HG03095 (cell line): ENCODE results near the gene PITPNM1.
"Not testable (repeated sequence)": the region's sequence is repeated elsewhere in the genome, so short reads cannot be mapped to it uniquely, and the experiment has no call there.

Source experiments
- ATAC-seq: cut with Tn5 transposase; IDR thresholded peaks from one replicate; pipeline ENCODE4 v1.9.1; 2021; ENCODE audit warnings: moderate library complexity; ENCODE audit not compliant: unreplicated experiment

PITPNM1 gene

DNA sequence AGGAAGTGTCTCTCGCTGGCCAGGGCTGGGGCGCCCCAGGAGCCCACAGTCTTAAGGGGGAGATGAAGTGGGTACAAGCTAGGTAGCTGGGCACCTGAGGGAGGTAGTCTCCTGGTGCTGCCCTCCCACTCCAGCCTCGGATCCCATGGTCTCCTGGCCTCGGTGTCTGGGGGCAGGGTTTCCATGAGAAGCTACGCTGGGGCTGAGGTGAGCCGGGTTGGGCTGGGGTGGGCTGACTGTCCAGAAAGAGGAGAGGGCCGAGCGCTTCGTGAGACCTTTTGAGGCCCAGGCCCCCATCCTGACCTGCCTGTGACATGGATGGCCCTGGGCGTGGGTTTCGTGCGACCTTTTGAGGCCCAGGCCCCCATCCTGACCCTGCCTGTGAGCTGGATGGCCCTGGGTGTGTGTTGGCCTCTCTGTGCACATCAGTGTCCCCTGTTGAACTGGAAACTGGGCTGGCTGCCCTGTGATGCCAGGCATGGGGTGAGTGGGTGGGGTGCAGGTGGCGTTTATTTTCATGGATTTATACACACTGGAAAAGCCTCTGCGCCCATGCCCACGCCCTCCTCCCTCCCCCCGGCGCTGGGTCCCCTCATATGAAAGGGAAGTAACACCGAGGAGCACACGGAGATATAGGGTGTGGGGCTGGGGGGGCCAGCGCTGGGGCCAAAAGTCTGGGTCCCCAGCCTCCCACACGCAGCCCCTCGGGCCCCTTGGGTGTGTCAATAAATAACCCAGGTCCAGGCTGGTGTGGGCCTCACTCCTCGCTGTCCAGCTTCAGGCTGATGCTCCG, 13.7 kb downstream of the PITPNM1 start:
- ATAC-seq, result no peak

- ATAC-seq, result no peak
Observed at GRCh38 chr11:67490727-67491065, 14.5 kb downstream of the PITPNM1 start.

GRCh38 chr11:67489885-67490726, 15.1 kb downstream of the PITPNM1 start:
- no peak for ATAC-seq

GRCh38 chr11:67489203-67489884, 15.8 kb downstream of the PITPNM1 start:
- no peak for ATAC-seq

- ATAC-seq, result peak; percentile 31
Observed at GRCh38 chr11:67486481-67487195, 18.5 kb downstream of the PITPNM1 start.

DNA sequence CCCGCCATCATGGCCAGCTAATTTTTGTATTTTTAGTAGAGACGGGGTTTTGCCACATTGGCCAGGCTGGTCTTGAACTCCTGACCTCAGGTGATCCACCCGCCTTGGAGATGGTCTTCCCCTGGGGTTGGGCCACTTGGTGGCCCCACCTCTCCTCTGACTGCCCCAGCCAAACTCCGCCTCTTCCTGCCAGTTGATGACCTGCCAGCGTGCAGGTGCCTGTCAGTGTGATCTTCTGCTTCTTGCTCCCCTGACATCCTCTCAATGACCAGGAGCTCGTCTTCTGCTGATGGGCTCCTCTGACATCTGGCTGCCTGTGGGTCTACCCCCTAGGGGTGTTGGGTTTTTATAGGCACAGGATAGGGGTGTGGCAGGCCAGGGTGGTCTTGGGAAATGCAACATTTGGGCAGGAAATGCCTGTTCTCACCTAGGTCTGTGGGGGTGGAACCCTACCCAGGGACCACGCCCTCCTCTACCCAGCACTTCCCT, 19.2 kb downstream of the PITPNM1 start:
- ATAC-seq, result not testable (repeated sequence)

DNA sequence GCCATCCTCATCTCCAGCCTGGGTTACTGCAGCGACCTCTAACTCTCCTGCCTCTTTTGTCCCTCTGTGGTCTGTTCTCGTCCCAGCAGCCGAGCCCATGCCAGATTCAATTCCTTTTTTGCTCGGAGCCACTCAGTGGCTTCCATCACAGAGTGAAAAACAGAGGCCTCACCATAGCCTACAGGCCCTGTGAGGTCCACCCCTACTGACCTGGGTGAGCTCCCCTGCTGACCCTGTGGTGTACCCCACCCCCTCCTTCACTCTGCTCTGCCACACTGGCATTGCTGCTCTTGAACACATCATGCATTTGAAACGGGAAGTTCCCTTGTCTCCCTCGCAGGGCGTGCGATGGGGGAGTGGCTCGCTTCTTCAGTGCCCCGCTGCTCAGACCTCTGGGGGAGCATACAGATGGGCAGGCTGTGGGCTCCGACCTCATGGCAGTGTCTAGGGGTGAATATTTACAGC, 20.3 kb downstream of the PITPNM1 start:
- no peak for ATAC-seq

- no peak for ATAC-seq
Observed at GRCh38 chr11:67483831-67484665, 21.1 kb downstream of the PITPNM1 start.

DNA sequence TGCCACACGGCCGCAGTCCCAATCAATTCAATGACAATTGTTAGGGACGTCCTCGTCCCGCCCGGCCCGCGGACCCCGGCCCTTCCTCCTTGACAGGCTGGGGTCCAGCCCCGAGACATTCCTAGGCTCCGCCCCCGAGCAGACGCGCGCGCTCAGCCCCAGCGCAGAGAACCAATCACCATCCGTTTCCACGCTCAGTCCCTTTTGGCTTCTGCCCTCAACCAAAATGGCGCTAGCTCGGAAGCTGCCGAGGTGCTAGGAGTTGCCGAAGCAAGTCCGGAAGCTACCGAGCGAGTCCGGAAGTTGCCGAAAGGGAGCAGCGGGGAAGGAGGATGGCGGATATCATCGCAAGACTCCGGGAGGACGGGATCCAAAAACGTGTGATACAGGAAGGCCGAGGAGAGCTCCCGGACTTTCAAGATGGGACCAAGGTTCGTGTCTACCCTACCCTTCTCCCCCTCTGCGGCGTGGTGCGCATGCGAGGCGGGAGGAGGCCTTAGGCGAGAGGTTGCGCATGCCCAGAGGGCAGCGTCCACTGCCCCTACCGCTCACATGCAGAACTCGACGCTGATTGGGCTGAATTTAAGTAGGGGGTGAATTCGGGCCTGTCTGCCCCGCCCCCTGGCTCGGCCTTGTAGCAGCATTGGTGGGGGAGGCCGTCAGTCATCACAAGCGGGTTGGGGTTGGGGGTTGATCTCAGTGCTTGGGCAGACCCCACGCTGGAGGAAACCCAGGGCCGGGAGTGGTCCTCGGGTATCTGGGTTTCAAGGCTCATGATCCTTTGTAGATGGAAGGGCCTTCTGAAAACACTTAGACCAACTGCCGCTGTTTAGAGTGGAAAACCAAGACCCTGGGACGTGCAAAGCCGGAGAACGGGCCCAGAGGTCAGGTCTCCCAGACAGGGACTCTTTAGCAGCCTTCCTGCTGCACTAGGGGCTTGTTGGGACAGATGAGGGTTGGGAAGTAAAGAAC, 22.1 kb downstream of the PITPNM1 start, which contains the start of gene AIP:
Gene AIP (plus strand): TSS at position 200 of the 972 bp plus-strand sequence. CDS start 133 bp downstream, at position 333.
- peak; percentile 48 for ATAC-seq

GRCh38 chr11:67482275-67482826, 22.8 kb downstream of the PITPNM1 start:
- ATAC-seq, result no peak

DNA sequence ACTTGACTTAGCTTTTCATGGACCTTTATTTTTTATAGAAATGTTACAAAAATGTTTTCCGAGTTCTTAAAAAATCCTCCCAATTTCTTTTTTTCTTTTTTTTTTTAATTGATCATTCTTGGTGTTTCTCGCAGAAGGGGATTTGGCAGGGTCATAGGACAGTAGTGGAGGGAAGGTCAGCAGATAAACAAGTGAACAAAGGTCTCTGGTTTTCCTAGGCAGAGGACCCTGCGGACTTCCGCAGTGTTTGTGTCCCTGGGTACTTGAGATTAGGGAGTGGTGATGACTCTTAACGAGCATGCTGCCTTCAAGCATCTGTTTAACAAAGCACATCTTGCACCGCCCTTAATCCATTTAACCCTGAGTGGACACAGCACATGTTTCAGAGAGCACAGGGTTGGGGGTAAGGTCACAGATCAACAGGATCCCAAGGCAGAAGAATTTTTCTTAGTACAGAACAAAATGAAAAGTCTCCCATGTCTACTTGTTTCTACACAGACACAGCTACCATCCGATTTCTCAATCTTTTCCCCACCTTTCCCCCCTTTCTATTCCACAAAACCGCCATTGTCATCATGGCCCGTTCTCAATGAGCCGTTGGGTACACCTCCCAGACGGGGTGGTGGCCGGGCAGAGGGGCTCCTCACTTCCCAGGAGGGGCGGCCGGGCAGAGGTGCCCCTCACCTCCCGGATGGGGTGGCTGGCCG, 27.7 kb downstream of the PITPNM1 start:
- not testable (repeated sequence) for ATAC-seq

DNA sequence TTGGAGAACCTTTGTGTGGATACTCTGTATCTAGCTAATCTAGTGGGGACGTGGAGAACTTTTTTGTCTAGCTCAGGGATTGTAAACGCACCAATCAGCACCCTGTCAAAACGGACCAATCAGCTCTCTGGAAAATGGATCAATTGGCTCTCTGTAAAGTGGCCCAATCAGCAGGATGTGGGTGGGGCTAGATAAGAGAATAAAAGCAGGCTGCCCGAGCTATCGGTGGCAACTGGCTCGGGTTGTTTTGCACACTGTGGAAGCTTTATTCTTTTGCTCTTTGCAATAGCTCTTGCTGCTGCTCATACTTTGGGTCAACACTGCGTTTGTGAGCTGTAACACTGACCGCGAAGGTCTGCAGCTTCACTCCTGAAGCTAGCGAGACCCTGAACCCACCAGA, 28.5 kb downstream of the PITPNM1 start:
- not testable (repeated sequence) for ATAC-seq

DNA sequence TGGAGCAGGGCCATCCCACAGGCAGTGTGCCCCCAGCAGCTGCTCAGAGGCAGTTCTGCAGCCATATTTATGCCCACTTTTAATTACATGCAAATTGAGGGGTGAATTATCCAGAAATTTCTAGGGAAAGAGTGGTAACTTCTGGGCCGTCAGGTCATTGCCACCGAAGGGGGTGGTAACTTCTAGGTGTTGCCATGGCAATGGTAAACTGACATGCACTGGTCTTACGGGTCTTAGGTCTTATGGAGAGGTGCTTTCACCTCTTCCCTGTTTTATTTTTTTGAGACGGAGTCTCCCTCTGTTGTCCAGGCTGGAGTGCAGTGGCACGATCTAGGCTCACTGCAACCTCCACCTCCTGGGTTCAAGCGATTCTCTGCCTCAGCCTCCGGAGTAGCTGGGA, 32.3 kb downstream of the PITPNM1 start:
- ATAC-seq, result no peak

GRCh38 chr11:67470337-67471002, 34.7 kb downstream of the PITPNM1 start:
- ATAC-seq, result no peak

- ATAC-seq, result no peak
Observed at GRCh38 chr11:67469508-67469811, 35.7 kb downstream of the PITPNM1 start.

DNA sequence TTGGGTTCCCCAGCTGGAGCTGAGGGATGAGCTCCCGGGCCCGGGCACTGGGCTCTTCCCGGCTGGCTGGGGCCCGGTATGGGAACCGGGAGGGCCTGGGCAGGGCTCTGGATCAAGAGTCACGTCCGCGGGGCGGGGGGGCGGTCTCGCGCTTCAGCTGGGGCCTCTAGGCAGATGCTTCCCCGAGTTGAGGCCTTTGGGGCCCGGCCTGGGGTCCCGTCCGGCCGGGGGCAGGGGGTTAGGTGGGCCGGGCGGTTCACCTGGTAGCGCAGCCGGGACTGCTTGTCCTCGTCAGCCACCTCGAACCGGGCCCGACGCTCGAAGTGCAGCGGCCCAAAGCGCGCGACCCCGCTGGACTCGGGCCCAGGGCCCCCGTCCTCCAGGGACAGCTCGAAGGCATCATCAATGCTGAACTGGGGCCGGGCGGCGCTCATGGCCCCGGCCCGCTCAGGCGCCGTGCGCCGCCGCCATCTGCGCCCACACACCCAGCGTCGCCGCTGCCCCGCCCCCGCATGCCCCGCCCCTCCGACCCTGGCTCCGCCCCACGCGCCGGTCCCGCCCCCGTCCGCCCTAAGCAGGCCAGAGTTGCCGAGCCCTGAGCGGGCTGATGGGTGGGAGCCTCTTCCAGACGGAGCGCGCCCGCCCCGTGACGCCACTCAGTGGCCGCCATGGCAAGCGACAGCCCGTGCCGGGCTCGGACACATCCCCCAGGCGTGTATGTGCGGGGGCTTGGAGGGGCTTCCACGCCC, 36.2 kb downstream of the PITPNM1 start, which contains the start of gene TMEM134:
Gene TMEM134 (minus strand): TSS at position 493 of the 749 bp plus-strand sequence. CDS start 59 bp downstream, at position 434.
- peak; percentile 51 for ATAC-seq

- ATAC-seq, result no peak
Observed at GRCh38 chr11:67468456-67468758, 36.8 kb downstream of the PITPNM1 start.
